Common myeloid progenitor, CD34-positive (primary cell): ENCODE data around the gene UNK.
A peak's percentile ranks its signal among the peaks of the same experiment; 100 is the strongest.

Source experiments
- CTCF ChIA-PET: fragments of 350-600 bp; sonication (Branson Sonifier 250); formaldehyde crosslinking; loops from one replicate; lab custom pipeline; 2021; ENCODE audit warnings: antibody characterized with exemption; lab: Charles Lee
- POLR2A ChIA-PET: fragments of 350-600 bp; sonication (Branson Sonifier 250); formaldehyde crosslinking; loops from one replicate; lab custom pipeline; 2021; ENCODE audit warnings: antibody characterized with exemption; lab: Charles Lee
- DNase-seq, 3 donors: peaks; one replicate each; pipeline versions ENCODE4 v3.0.0 to v3.0.0-alpha.2; 2013
- H3K27ac ChIP-seq, 2 experiments: 1 replicate in 1 of 2; 2 replicates in 1 of 2; pipeline ENCODE4 v1.7.0; 2013; ENCODE audit warnings: inconsistent platforms in 2 of 2, low read length in 2 of 2, mild to moderate bottlenecking in 2 of 2, low read depth in 1 of 2, moderate library complexity in 1 of 2; ENCODE audit not compliant: severe bottlenecking in 2 of 2, insufficient read depth in 1 of 2, poor library complexity in 1 of 2
- H3K27me3 ChIP-seq, 5 experiments: replicated peaks in 2 of 5; 1 replicate in 3 of 5; 2 replicates in 2 of 5; pipeline versions ENCODE4 v1.6.1 to v1.7.0; 2013; ENCODE audit warnings: low read length in 4 of 5, mild to moderate bottlenecking in 2 of 5, moderate library complexity in 2 of 5, inconsistent platforms in 1 of 5; ENCODE audit not compliant: insufficient read depth in 5 of 5, control insufficient read depth in 4 of 5
- H3K36me3 ChIP-seq, 4 experiments: 1 replicate in 2 of 4; 2 replicates in 2 of 4; pipeline versions ENCODE4 v1.6.1 to v1.7.0; 2013; ENCODE audit warnings: low read length in 3 of 4, control low read depth in 1 of 4, mild to moderate bottlenecking in 1 of 4; ENCODE audit not compliant: control insufficient read depth in 4 of 4, insufficient read depth in 4 of 4
- H3K4me1 ChIP-seq, 4 experiments: 1 replicate in 3 of 4; 2 replicates in 1 of 4; pipeline versions ENCODE4 v1.6.1 to v1.7.1; 2013; ENCODE audit warnings: low read length in 3 of 4, mild to moderate bottlenecking in 3 of 4, control low read depth in 1 of 4, inconsistent platforms in 1 of 4, moderate library complexity in 1 of 4; ENCODE audit not compliant: control insufficient read depth in 4 of 4, insufficient read depth in 4 of 4; ENCODE audit errors: control extremely low read depth in 1 of 4
- H3K4me3 ChIP-seq, 7 experiments: 1 replicate in 4 of 7; 2 replicates in 3 of 7; pipeline versions ENCODE4 v1.5.1 to v1.7.0; 2013; ENCODE audit warnings: mild to moderate bottlenecking in 7 of 7, low read length in 6 of 7, moderate library complexity in 6 of 7, inconsistent platforms in 2 of 7, low read depth in 2 of 7, control low read depth in 1 of 7; ENCODE audit not compliant: insufficient read depth in 4 of 7, control insufficient read depth in 1 of 7; ENCODE audit errors: extremely low read depth in 1 of 7
- H3K9me3 ChIP-seq, 5 experiments: 1 replicate in 4 of 5; 2 replicates in 1 of 5; pipeline versions ENCODE4 v1.6.1 to v1.7.1; 2013; ENCODE audit warnings: low read length in 4 of 5, mild to moderate bottlenecking in 2 of 5, inconsistent platforms in 1 of 5, low read depth in 1 of 5, moderate library complexity in 1 of 5; ENCODE audit not compliant: control insufficient read depth in 4 of 5, insufficient read depth in 2 of 5; ENCODE audit errors: control extremely low read depth in 1 of 5
- WGBS: methylation state at CpG from one replicate; pipeline ENCODE4 v1.1.5; 2013; ENCODE audit not compliant: insufficient coverage; 5-methylcytosine and 5-hydroxymethylcytosine counted together

UNK gene

DNA sequence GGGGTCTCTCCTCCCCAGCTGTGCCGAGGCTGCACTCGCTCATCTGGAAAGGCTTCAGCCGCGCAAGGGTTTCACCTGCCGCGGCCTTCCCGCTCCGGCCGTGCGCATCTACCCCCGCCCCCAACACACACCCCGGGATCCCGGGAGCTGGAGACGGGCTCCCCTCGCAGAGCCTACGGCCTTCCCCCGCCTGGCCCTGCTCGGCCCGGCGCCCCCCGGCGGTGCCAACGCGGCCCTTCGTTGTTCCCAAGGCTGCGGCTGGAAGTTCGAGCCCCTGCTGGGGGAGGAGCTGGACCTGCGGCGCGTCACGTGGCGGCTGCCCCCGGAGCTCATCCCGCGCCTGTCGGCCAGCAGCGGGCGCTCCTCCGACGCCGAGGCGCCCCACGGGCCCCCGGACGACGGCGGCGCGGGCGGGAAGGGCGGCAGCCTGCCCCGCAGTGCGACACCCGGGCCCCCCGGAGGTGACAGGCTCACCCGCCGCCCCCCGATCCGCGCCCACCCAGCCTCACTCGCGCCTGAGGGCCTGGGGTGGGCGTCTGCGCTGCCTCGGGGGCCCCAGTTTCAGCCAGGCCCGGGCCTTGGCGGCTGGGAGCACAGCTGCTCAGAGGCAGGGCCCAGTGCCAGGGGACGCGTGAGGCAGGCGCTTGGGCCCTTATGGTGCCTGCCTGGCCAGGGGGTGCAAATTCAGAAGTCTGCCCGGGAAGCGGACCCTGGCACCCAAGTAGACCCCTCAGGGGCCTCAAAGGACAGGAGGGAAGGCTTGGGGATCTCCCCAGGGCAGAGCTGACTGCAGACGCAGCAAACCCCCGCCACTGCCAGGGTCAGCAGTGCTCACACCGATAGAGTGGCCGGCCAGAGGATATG lies 30.9 kb upstream of the UNK start:
- Histone ChIP-seq H3K4me1 (peaks cover 0 to 23% (median 22%) of the 10 kb centered on the region in 4 experiments), H3K27ac (peak overlapping the region in 1 of 2 experiments; percentile 14), H3K9me3 (no peaks in the 10 kb centered on the region), H3K4me3 (peak overlapping the region in 6 of 7 experiments; percentile 23 to 65 (median 54)), H3K36me3 (peaks cover 0 to 8% (median 6%) of the 10 kb centered on the region in 4 experiments), H3K27me3 (no peaks in the 10 kb centered on the region)
- POLR2A ChIA-PET = interaction anchor here (0.5 to 1.5 kb wide), 6 partner anchors 12 to 442 kb away, joined by 3 to 8 read pairs (median 4); partner anchors contain the start of gene GALK1
- CTCF ChIA-PET = interaction anchor here (0.6 to 4.8 kb wide), 39 partner anchors 9 to 545 kb away, joined by 3 to 67 read pairs (median 4); partner anchors contain the start of genes GALK1, SMIM5 and TRIM65
- 9% methylated on average over 54 of the region's 76 CpGs for WGBS
- DNase-seq = peak; percentile 73 to 78 (median 75)

DNA sequence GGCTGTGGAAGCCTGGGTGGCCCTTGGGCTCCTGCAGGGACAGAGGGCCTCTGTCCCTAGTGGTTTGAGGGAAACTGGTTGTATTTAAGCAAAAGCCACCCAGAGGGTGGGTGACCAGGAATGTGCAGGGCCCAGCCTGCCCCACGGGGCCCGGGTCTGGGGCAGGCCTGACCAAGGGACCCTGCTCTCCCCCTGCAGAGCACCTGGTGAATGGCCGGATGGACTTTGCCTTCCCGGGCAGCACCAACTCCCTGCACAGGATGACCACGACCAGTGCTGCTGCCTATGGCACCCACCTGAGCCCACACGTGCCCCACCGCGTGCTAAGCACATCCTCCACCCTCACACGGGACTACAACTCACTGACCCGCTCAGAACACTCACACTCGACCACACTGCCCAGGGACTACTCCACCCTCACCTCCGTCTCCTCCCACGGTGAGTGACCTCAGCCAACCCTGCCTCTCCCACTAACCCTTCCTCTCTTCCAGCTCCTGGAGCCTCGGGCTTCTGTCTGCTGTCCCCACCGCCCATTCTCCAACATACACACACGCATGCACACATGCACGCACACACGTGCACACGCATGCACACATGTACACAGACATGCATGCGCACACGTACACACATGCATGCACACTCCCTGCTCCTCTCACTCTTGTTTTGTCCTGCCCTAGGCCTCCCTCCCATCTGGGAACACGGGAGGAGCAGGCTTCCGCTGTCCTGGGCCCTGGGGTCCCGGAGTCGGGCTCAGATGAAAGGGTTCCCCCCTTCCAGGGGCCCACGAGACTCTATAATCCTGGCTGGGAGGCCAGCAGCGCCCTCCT lies 30.0 kb upstream of the UNK start:
- ChIA-PET CTCF (interaction anchor here (1.1 to 4.8 kb wide), 14 partner anchors 9 to 152 kb away, joined by 3 to 67 read pairs (median 6); partner anchors contain the start of gene GALK1), POLR2A (no interaction called here)
- H3K36me3 ChIP-seq = peaks cover 0 to 10% (median 6%) of the 10 kb centered on the region in 4 experiments
- 88% methylated on average over 26 of the region's 27 CpGs for WGBS
- no peak for DNase-seq
- no peaks in the 10 kb centered on the region for H3K9me3 ChIP-seq
- H3K4me3 ChIP-seq = peak overlapping the region in 2 of 7 experiments; percentile 59 to 60
- H3K27ac ChIP-seq = peak overlapping the region in 1 of 2 experiments; percentile 14
- H3K4me1 ChIP-seq = peaks cover 0 to 23% (median 21%) of the 10 kb centered on the region in 4 experiments
- H3K27me3 ChIP-seq = no peaks in the 10 kb centered on the region

DNA sequence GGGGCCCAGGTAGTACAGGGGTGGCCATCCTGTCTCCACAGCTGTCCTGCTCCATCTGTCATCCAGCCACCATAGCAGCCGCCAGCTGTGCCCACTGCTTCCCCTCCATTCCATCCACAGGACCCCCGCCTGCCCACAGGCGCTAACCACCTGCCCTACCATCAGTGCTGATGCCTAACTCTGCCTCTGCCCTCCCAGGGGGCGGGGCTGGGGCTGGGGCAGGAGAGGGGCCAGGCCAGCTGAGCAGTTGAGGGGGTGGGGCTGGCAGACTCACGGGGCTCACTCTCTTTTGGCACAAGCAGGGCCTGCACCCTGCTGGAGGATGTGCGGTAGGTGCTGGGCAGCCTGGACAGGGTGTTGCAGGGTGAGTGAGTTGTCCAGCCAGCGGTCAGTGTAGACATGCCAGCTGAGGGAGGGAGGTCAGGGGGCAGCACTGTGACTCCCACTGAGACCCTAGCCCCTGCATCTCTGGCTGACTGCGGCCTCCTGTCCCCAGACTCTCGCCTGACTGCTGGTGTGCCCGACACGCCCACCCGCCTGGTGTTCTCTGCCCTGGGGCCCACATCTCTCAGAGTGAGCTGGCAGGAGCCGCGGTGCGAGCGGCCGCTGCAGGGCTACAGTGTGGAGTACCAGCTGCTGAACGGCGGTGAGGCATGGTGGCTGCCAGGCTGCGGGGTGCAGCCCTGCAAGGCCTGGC lies 29.3 kb upstream of the UNK start:
- WGBS = 88% methylated on average over 17 of the region's 20 CpGs
- H3K27ac ChIP-seq = no peak overlapping the region
- H3K4me1 ChIP-seq = peaks cover 0 to 23% (median 16%) of the 10 kb centered on the region in 4 experiments
- H3K27me3 ChIP-seq = no peaks in the 10 kb centered on the region
- ChIA-PET POLR2A (no interaction called here), CTCF (interaction anchor here (1.1 to 4.8 kb wide), 5 partner anchors 8 to 89 kb away, joined by 3 to 67 read pairs (median 4); partner anchors contain the start of genes GALK1, RECQL5 and SAP30BP)
- H3K36me3 ChIP-seq = peaks cover 0 to 11% (median 8%) of the 10 kb centered on the region in 4 experiments
- H3K4me3 ChIP-seq = no peak overlapping the region
- peak in 1 of 3 donors; percentile 42 for DNase-seq
- no peaks in the 10 kb centered on the region for H3K9me3 ChIP-seq

DNA sequence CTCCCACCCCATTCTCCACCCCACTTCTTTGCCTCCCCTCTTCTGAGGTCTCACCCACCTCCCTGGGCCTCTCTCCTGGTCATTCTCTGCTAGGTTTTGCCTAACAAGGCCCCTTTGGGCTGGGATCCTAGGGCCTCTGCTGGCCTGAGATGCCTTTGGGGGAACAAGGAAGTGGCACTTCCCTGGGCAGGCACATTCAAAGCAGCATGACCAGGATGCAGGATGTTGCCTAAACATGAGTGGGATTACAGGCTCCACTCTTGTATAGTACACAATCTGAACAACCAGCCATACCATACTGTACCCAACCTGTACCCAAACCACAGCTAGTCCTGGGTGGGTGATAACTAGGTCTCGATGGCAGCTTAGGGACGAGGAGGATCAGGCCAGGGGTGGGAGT lies 28.6 kb upstream of the UNK start:
- Histone ChIP-seq H3K27ac (no peak overlapping the region), H3K4me1 (peaks cover 0 to 23% (median 16%) of the 10 kb centered on the region in 4 experiments), H3K27me3 (no peaks in the 10 kb centered on the region), H3K4me3 (no peak overlapping the region), H3K36me3 (peaks cover 0 to 11% (median 8%) of the 10 kb centered on the region in 4 experiments), H3K9me3 (no peaks in the 10 kb centered on the region)
- POLR2A ChIA-PET = no interaction called here
- DNase-seq = no peak
- WGBS = 100% methylated on average over 1 of the region's 2 CpGs
- CTCF ChIA-PET = interaction anchor here (1.5 to 4.8 kb wide), 2 partner anchors 8 to 89 kb away, joined by 3 to 67 read pairs; partner anchors contain the start of genes GALK1, RECQL5 and SAP30BP

DNA sequence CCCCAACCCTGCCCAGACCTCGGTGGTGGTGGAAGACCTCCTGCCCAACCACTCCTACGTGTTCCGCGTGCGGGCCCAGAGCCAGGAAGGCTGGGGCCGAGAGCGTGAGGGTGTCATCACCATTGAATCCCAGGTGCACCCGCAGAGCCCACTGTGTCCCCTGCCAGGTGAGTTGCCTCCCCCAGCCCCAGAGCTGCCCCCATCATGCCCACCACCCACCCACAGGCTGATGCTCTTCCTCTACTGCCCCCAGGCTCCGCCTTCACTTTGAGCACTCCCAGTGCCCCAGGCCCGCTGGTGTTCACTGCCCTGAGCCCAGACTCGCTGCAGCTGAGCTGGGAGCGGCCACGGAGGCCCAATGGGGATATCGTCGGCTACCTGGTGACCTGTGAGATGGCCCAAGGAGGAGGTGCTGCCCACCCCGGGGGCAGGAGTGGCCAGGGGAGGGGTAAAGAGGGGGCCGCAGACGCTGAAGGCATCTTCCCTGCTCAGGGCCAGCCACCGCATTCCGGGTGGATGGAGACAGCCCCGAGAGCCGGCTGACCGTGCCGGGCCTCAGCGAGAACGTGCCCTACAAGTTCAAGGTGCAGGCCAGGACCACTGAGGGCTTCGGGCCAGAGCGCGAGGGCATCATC lies 28.0 kb upstream of the UNK start:
- ChIA-PET POLR2A (interaction anchor here (0.5 kb wide), 1 partner anchor 29 kb away, joined by 3 read pairs; no protein-coding TSS in a partner anchor), CTCF (interaction anchor here (1.1 to 4.8 kb wide), 3 partner anchors 7 to 116 kb away, joined by 3 to 67 read pairs (median 3); partner anchors contain the start of genes GALK1, RECQL5 and SAP30BP)
- Histone ChIP-seq H3K27me3 (no peaks in the 10 kb centered on the region), H3K9me3 (no peaks in the 10 kb centered on the region), H3K27ac (no peak overlapping the region), H3K4me1 (peaks cover 0 to 23% (median 16%) of the 10 kb centered on the region in 4 experiments), H3K4me3 (no peak overlapping the region), H3K36me3 (peaks cover 0 to 11% (median 8%) of the 10 kb centered on the region in 4 experiments)
- WGBS = 94% methylated on average over 22 of the region's 29 CpGs
- DNase-seq = no peak
